Measurements from ENCODE around the gene NOCT.
A peak's percentile ranks its signal among the peaks of the same experiment; 100 is the strongest.
"Not testable (repeated sequence)": the region's sequence is repeated elsewhere in the genome, so short reads cannot be mapped to it uniquely, and the experiment has no call there.

Gene NOCT
- 4.6 to 32.9 reads per million in 2 experiments for total RNA-seq

- DNase-seq (ENCODE audit: low read depth) = peak; percentile 89
Measured at GRCh38 chr4:139015269-139015947, at the start of gene NOCT. Gene NOCT (plus strand): TSS chr4:139015781. CDS start chr4:139015982, 201 bp downstream.

- no peak for DNase-seq (ENCODE audit: low read depth)
Measured at GRCh38 chr4:138967313-138967712, 48.3 kb upstream of the NOCT start.

- DNase-seq (ENCODE audit: low read depth) = no peak
Measured at GRCh38 chr4:138972956-138973801, 42.4 kb upstream of the NOCT start.

- no peak for DNase-seq (ENCODE audit: low read depth)
Measured at GRCh38 chr4:138975225-138975624, 40.4 kb upstream of the NOCT start.

- DNase-seq (ENCODE audit: low read depth) = no peak
Measured at GRCh38 chr4:138976526-138976925, 39.1 kb upstream of the NOCT start.

GRCh38 chr4:138977524-138977923 is 38.1 kb upstream of the NOCT start:
- no peak for DNase-seq (ENCODE audit: low read depth)

GRCh38 chr4:138978028-138978585 is 37.5 kb upstream of the NOCT start:
- no peak for DNase-seq (ENCODE audit: low read depth)

GRCh38 chr4:138978600-138978999 is 37.0 kb upstream of the NOCT start:
- no peak for DNase-seq (ENCODE audit: low read depth)

- no peak for DNase-seq (ENCODE audit: low read depth)
Measured at GRCh38 chr4:138979742-138980141, 35.8 kb upstream of the NOCT start.

GRCh38 chr4:138981930-138982390 is 33.6 kb upstream of the NOCT start:
- no peak for DNase-seq (ENCODE audit: low read depth)

GRCh38 chr4:138982754-138983153 is 32.8 kb upstream of the NOCT start:
- no peak for DNase-seq (ENCODE audit: low read depth)

- DNase-seq (ENCODE audit: low read depth) = no peak
Measured at GRCh38 chr4:138983690-138984089, 31.9 kb upstream of the NOCT start.

- no peak for DNase-seq (ENCODE audit: low read depth)
Measured at GRCh38 chr4:138984647-138985046, 30.9 kb upstream of the NOCT start.

- no peak for DNase-seq (ENCODE audit: low read depth)
Measured at GRCh38 chr4:138992676-138993075, 22.9 kb upstream of the NOCT start.

GRCh38 chr4:138996090-138996489 is 19.5 kb upstream of the NOCT start:
- DNase-seq (ENCODE audit: low read depth) = no peak

GRCh38 chr4:138999666-139000065 is 15.9 kb upstream of the NOCT start:
- DNase-seq (ENCODE audit: low read depth) = no peak

GRCh38 chr4:139000134-139000533 is 15.4 kb upstream of the NOCT start:
- not testable (repeated sequence) for DNase-seq (ENCODE audit: low read depth)

- not testable (repeated sequence) for DNase-seq (ENCODE audit: low read depth)
Measured at GRCh38 chr4:139001430-139001829, 14.2 kb upstream of the NOCT start.

GRCh38 chr4:139003668-139004067 is 11.9 kb upstream of the NOCT start:
- DNase-seq (ENCODE audit: low read depth) = not testable (repeated sequence)

GRCh38 chr4:139005774-139006173 is 9.8 kb upstream of the NOCT start:
- DNase-seq (ENCODE audit: low read depth) = no peak

GRCh38 chr4:139007640-139008039 is 7.9 kb upstream of the NOCT start:
- DNase-seq (ENCODE audit: low read depth) = no peak

- not testable (repeated sequence) for DNase-seq (ENCODE audit: low read depth)
Measured at GRCh38 chr4:139008278-139008677, 7.3 kb upstream of the NOCT start.

GRCh38 chr4:139009702-139010101 is 5.9 kb upstream of the NOCT start:
- no peak for DNase-seq (ENCODE audit: low read depth)
